Activated effector memory CD4-positive, alpha-beta T cell treated with anti-CD3 and anti-CD28 coated beads, Interleukin-2, amount 50 U/mL, for 16 hours (primary cell): ENCODE measurements around the gene ZNF397.

Experiments
- DNase-seq: peaks from one replicate; pipeline ENCODE4 v3.0.0-alpha.2; 2020

Gene ZNF397

GRCh38 chr18:35306588-35307250, 65.9 kb downstream of the ZNF397 start:
- DNase-seq = no peak
